Measurements from ENCODE around the gene ETV4.
"Not testable (repeated sequence)": the region's sequence is repeated elsewhere in the genome, so short reads cannot be mapped to it uniquely, and the experiment has no call there.

ETV4 gene

GRCh38 chr17:43515656-43516055 lies 30.5 kb downstream of the ETV4 start:
- peak; percentile 75 for DNase-seq (ENCODE audit: low read depth)
- no peak for TF ChIP-seq CTCF (conservative IDR thresholded peaks at IDR 0.05; ENCODE audit: low read length)
- H3K4me3 ChIP-seq (ENCODE audit: low read length) = no peak overlapping the region

GRCh38 chr17:43511199-43511598 lies 34.9 kb downstream of the ETV4 start:
- not testable (repeated sequence) for H3K4me3 ChIP-seq (ENCODE audit: low read length); DNase-seq (ENCODE audit: low read depth)

- not testable (repeated sequence) for H3K4me3 ChIP-seq (ENCODE audit: low read length); DNase-seq (ENCODE audit: low read depth)
These were observed 36.7 kb downstream of the ETV4 start for GRCh38 chr17:43509440-43509839.

- TF ChIP-seq CTCF (conservative IDR thresholded peaks at IDR 0.05; ENCODE audit: low read length) = no peak
- DNase-seq (ENCODE audit: low read depth) = no peak
These were observed 55.5 kb downstream of the ETV4 start for GRCh38 chr17:43490621-43491020.

GRCh38 chr17:43483674-43484551 lies 62.2 kb downstream of the ETV4 start, which contains the start of gene DHX8:
Gene DHX8, plus strand, starts transcription at chr17:43483975. Its CDS starts 63 bp downstream, at chr17:43484038.
- TF ChIP-seq CTCF (conservative IDR thresholded peaks at IDR 0.05; ENCODE audit: low read length) = peak; percentile 100
- DNase-seq (ENCODE audit: low read depth) = peak; percentile 99
- H3K4me3 ChIP-seq (ENCODE audit: low read length) = peak within 1 kb of the TSS; percentile 77

More at GRCh38 chr17:43490621-43491020, 55.5 kb downstream of the ETV4 start:
- no peak overlapping the region for H3K4me3 ChIP-seq (ENCODE audit: low read length)

- no peak for DNase-seq (ENCODE audit: low read depth)
- no peak overlapping the region for H3K4me3 ChIP-seq (ENCODE audit: low read length)
- no peak for TF ChIP-seq CTCF (conservative IDR thresholded peaks at IDR 0.05; ENCODE audit: low read length)
These were observed 63.8 kb downstream of the ETV4 start for GRCh38 chr17:43482103-43483012.

GRCh38 chr17:43479948-43480347 lies 66.2 kb downstream of the ETV4 start:
- no peak for TF ChIP-seq CTCF (conservative IDR thresholded peaks at IDR 0.05; ENCODE audit: low read length)
- H3K4me3 ChIP-seq (ENCODE audit: low read length) = no peak overlapping the region
- no peak for DNase-seq (ENCODE audit: low read depth)

Data from AG10803 (cell line).